Hepatocyte (in vitro differentiated cells): ENCODE data around the gene LTF.

Source experiments
- CTCF ChIP-seq: fragments of 200-600 bp; sonication (generic); IDR thresholded peaks from 2 replicates; pipeline ENCODE4 v1.5.1; 2016; ENCODE audit warnings: antibody characterized with exemption, mild to moderate bottlenecking; ENCODE audit not compliant: poor library complexity
- EZH2phosphoT487 ChIP-seq: fragments of 200-600 bp; sonication (generic); IDR thresholded peaks from one replicate; pipeline ENCODE4 v1.6.1; 2018; ENCODE audit warnings: antibody characterized with exemption, mild to moderate bottlenecking, low read depth, moderate library complexity; ENCODE audit not compliant: unreplicated experiment, severe bottlenecking

GRCh38 chr3:46411271-46411670 is 53.4 kb downstream of the LTF start:
- TF ChIP-seq CTCF (no peak), EZH2phosphoT487 (no peak)
